Neuronal stem cell (in vitro differentiated cells): ENCODE results near the gene POLR2C.
"Not testable (repeated sequence)": the region's sequence is repeated elsewhere in the genome, so short reads cannot be mapped to it uniquely, and the experiment has no call there.

Experiments
- DNase-seq: peaks from one replicate; pipeline ENCODE4 v3.0.0-alpha.2; 2013; ENCODE audit warnings: low spot score
- H2AFZ ChIP-seq: one replicate; pipeline ENCODE4 v1.6.1; 2013; ENCODE audit warnings: mild to moderate bottlenecking, low read length, inconsistent platforms
- H2AK5ac ChIP-seq: 2 replicates; pipeline ENCODE4 v1.6.1; 2013; ENCODE audit warnings: low read depth, mild to moderate bottlenecking, inconsistent platforms, low read length, moderate library complexity, mixed read lengths
- H2BK120ac ChIP-seq: 2 replicates; pipeline ENCODE4 v1.6.1; 2013; ENCODE audit warnings: low read depth, mild to moderate bottlenecking, inconsistent platforms, low read length, moderate library complexity, mixed read lengths
- H2BK12ac ChIP-seq: one replicate; pipeline ENCODE4 v1.6.1; 2013; ENCODE audit warnings: low read length, inconsistent platforms
- H2BK15ac ChIP-seq: 2 replicates; pipeline ENCODE4 v1.6.1; 2013; ENCODE audit warnings: mild to moderate bottlenecking, low read length, inconsistent platforms, mixed read lengths
- H2BK5ac ChIP-seq: one replicate; pipeline ENCODE4 v1.6.1; 2013; ENCODE audit warnings: inconsistent platforms, mild to moderate bottlenecking, low read length, moderate library complexity
- H3K14ac ChIP-seq: one replicate; pipeline ENCODE4 v1.6.1; 2013; ENCODE audit warnings: low read length, inconsistent platforms
- H3K18ac ChIP-seq: 2 replicates; pipeline ENCODE4 v1.6.1; 2013; ENCODE audit warnings: low read length, inconsistent platforms
- H3K23ac ChIP-seq: 2 replicates; pipeline ENCODE4 v1.6.1; 2013; ENCODE audit warnings: low read depth, mild to moderate bottlenecking, mixed read lengths, low read length, inconsistent platforms; ENCODE audit not compliant: poor library complexity
- H3K27ac ChIP-seq: replicated peaks from 3 replicates; pipeline ENCODE4 v1.5.1; 2013; ENCODE audit warnings: low read length, inconsistent platforms
- H3K27me3 ChIP-seq, 3 experiments: 2 replicates each; pipeline ENCODE4 v1.6.1; 2013; ENCODE audit warnings: low read length in 3 of 3, mild to moderate bottlenecking in 2 of 3, inconsistent platforms in 1 of 3, low read depth in 1 of 3, mixed read lengths in 1 of 3, moderate library complexity in 1 of 3; ENCODE audit not compliant: control insufficient read depth in 3 of 3, insufficient read depth in 3 of 3
- H3K36me3 ChIP-seq, 2 donors: replicated peaks in 1 of 2; 2 replicates each; pipeline ENCODE4 v1.6.1; 2013; ENCODE audit warnings: low read length in 2 of 2; ENCODE audit not compliant: control insufficient read depth in 2 of 2, insufficient read depth in 2 of 2
- H3K4ac ChIP-seq: 2 replicates; pipeline ENCODE4 v1.6.1; 2013; ENCODE audit warnings: inconsistent platforms, mild to moderate bottlenecking, low read length, moderate library complexity
- H3K4me1 ChIP-seq, 2 donors: 1 replicate in 1 of 2; 2 replicates in 1 of 2; pipeline ENCODE4 v1.6.1; 2013; ENCODE audit warnings: low read length in 2 of 2, low read depth in 1 of 2; ENCODE audit not compliant: control insufficient read depth in 2 of 2, insufficient read depth in 1 of 2
- H3K4me2 ChIP-seq: one replicate; pipeline ENCODE4 v1.6.1; 2013; ENCODE audit warnings: mild to moderate bottlenecking, low read length, inconsistent platforms; ENCODE audit not compliant: insufficient read depth, poor library complexity, severe bottlenecking
- H3K4me3 ChIP-seq, 2 donors: 2 replicates each; pipeline ENCODE4 v1.5.1; 2013; ENCODE audit warnings: low read length in 2 of 2, mild to moderate bottlenecking in 2 of 2, inconsistent platforms in 1 of 2, moderate library complexity in 1 of 2
- H3K79me1 ChIP-seq: one replicate; pipeline ENCODE4 v1.6.1; 2013; ENCODE audit warnings: low read depth, mild to moderate bottlenecking, inconsistent platforms, low read length, moderate library complexity
- H3K9ac ChIP-seq: one replicate; pipeline ENCODE4 v1.6.1; 2013; ENCODE audit warnings: mild to moderate bottlenecking, low read depth, low read length, inconsistent platforms; ENCODE audit not compliant: poor library complexity
- H3K9me3 ChIP-seq, 2 donors: replicated peaks in 1 of 2; 2 replicates each; pipeline versions ENCODE3 to v1.6.1; 2013; ENCODE audit warnings: low read length in 2 of 2, mild to moderate bottlenecking in 2 of 2, inconsistent platforms in 1 of 2, low read depth in 1 of 2, mixed read lengths in 1 of 2, moderate library complexity in 1 of 2; ENCODE audit not compliant: control insufficient read depth in 2 of 2, insufficient read depth in 1 of 2
- H4K8ac ChIP-seq: one replicate; pipeline ENCODE4 v1.6.1; 2013; ENCODE audit warnings: low read depth, mild to moderate bottlenecking, inconsistent platforms, low read length, moderate library complexity
- H4K91ac ChIP-seq: one replicate; pipeline ENCODE4 v1.6.1; 2013; ENCODE audit warnings: low read length, low read depth, mild to moderate bottlenecking, inconsistent platforms; ENCODE audit not compliant: poor library complexity
- WGBS, 2 donors: extraction: QIAGEN DNeasy Blood & Tissue Kit; methylation state at CpG; one replicate each; pipeline ENCODE4 v1.1.7; 2013; ENCODE audit warnings: missing lambda C conversion rate in 2 of 2, mixed read lengths in 1 of 2; ENCODE audit not compliant: insufficient read length in 2 of 2, insufficient replicate concordance in 1 of 2; ENCODE audit errors: extremely low coverage in 2 of 2; 5-methylcytosine and 5-hydroxymethylcytosine counted together

The POLR2C gene

GRCh38 chr16:57498031-57498430 lies 35.6 kb downstream of the POLR2C start:
- Histone ChIP-seq H3K4ac (no peak overlapping the region), H3K79me1 (no peaks in the 10 kb centered on the region), H2BK12ac (no peak overlapping the region), H3K4me2 (no peak overlapping the region), H3K18ac (no peak overlapping the region), H3K36me3 (no peaks in the 10 kb centered on the region), H4K8ac (no peak overlapping the region), H2AFZ (no peak overlapping the region), H3K27me3 (peaks cover 0 to 18% (median 0%) of the 10 kb centered on the region in 3 experiments), H3K9me3 (no peaks in the 10 kb centered on the region), H3K27ac (no peak overlapping the region), H3K14ac (no peak overlapping the region), H2BK5ac (no peak overlapping the region), H2BK120ac (no peak overlapping the region), H2AK5ac (no peak overlapping the region), H4K91ac (no peak overlapping the region), H3K9ac (no peak overlapping the region), H2BK15ac (no peak overlapping the region), H3K23ac (no peak overlapping the region), H3K4me3 (no peak overlapping the region), H3K4me1 (peaks cover 2 to 5% of the 10 kb centered on the region in 2 donors)
- WGBS, 2 donors, result no CpG with 5 or more reads among the region's 4 CpGs
- no peak for DNase-seq

GRCh38 chr16:57499941-57500340 lies 37.5 kb downstream of the POLR2C start:
- not testable (repeated sequence) for H3K79me1 ChIP-seq, H3K9ac ChIP-seq, H3K36me3 ChIP-seq, H3K4me3 ChIP-seq, H2AK5ac ChIP-seq, H3K14ac ChIP-seq, H3K23ac ChIP-seq, H3K4me2 ChIP-seq, H3K9me3 ChIP-seq, H2BK12ac ChIP-seq, H3K4ac ChIP-seq, H3K27ac ChIP-seq, H4K8ac ChIP-seq, H3K18ac ChIP-seq, H4K91ac ChIP-seq, DNase-seq, H2BK120ac ChIP-seq, H2BK5ac ChIP-seq, H2BK15ac ChIP-seq, H2AFZ ChIP-seq, H3K4me1 ChIP-seq
- H3K27me3 ChIP-seq, result peaks cover 0 to 34% (median 0%) of the 10 kb centered on the region in 3 experiments
- WGBS, 2 donors, result no CpG with 5 or more reads among the region's 11 CpGs

- Histone ChIP-seq H3K18ac (no peak overlapping the region), H4K91ac (no peak overlapping the region), H3K23ac (peak overlapping the region; percentile 52), H2AK5ac (no peak overlapping the region), H3K27me3 (peaks cover 0 to 40% (median 0%) of the 10 kb centered on the region in 3 experiments), H2BK120ac (no peak overlapping the region), H3K14ac (no peak overlapping the region), H3K4me3 (no peak overlapping the region), H3K4ac (no peak overlapping the region), H4K8ac (no peak overlapping the region), H3K27ac (no peak overlapping the region), H3K4me1 (peaks cover 0 to 5% of the 10 kb centered on the region in 2 donors), H3K9me3 (no peaks in the 10 kb centered on the region), H2BK15ac (no peak overlapping the region), H3K79me1 (no peaks in the 10 kb centered on the region), H2BK12ac (no peak overlapping the region), H2AFZ (peak overlapping the region; percentile 62), H2BK5ac (no peak overlapping the region), H3K9ac (no peak overlapping the region), H3K36me3 (no peaks in the 10 kb centered on the region), H3K4me2 (no peak overlapping the region)
- no peak for DNase-seq
- no CpG with 5 or more reads among the region's 9 CpGs for WGBS, 2 donors
These were observed 38.2 kb downstream of the POLR2C start for GRCh38 chr16:57500578-57501111.

- no CpG with 5 or more reads among the region's 7 CpGs for WGBS, 2 donors
- no peak for DNase-seq
- Histone ChIP-seq H2BK5ac (no peak overlapping the region), H2BK12ac (no peak overlapping the region), H3K4ac (no peak overlapping the region), H2BK15ac (no peak overlapping the region), H3K4me3 (no peak overlapping the region), H3K18ac (no peak overlapping the region), H3K23ac (no peak overlapping the region), H3K79me1 (no peaks in the 10 kb centered on the region), H3K9me3 (no peaks in the 10 kb centered on the region), H3K4me1 (peaks cover 0 to 5% of the 10 kb centered on the region in 2 donors), H3K9ac (no peak overlapping the region), H3K27ac (no peak overlapping the region), H4K91ac (no peak overlapping the region), H4K8ac (no peak overlapping the region), H3K4me2 (no peak overlapping the region), H2AK5ac (no peak overlapping the region), H2BK120ac (no peak overlapping the region), H3K36me3 (no peaks in the 10 kb centered on the region), H3K14ac (no peak overlapping the region), H3K27me3 (peaks cover 0 to 40% (median 0%) of the 10 kb centered on the region in 3 experiments), H2AFZ (no peak overlapping the region)
These were observed 39.0 kb downstream of the POLR2C start for GRCh38 chr16:57501492-57501891.
